IMR-90 (cell line): ENCODE measurements around the gene TMUB1. TPM values are rescaled to one million over a fixed set of nuclear protein-coding genes. Genes with fewer than 3 reads are reported as not detected.
A peak's percentile ranks its signal among the peaks of the same experiment; 100 is the strongest.

Experiments used
- ATAC-seq: fragments of 200-7000 bp; cut with Tn5 transposase; 2 replicates; pipeline ENCODE4 v1.9.1; 2020; ENCODE audit warnings: low read depth, mild to moderate bottlenecking, moderate library complexity
- BruUV-seq: library from RNA; stranded (reverse); fragments of 400-500 nt; replicated peaks from 2 replicates; lab custom pipeline; 2021; lab: Mats Ljungman, UMichigan
- CTCF ChIA-PET: fragments of 300-600 bp; formaldehyde crosslinking; extraction: SDS; loops from one replicate; lab custom pipeline; 2021; ENCODE audit warnings: antibody characterized with exemption; lab: Yijun Ruan, JAX
- POLR2A ChIA-PET: fragments of 300-600 bp; sonication (Branson Sonifier 250); formaldehyde crosslinking; loops from one replicate; lab custom pipeline; 2022; ENCODE audit warnings: antibody characterized with exemption; ENCODE audit not compliant: unreplicated experiment; lab: Charles Lee
- DNase-seq: peaks from one replicate; pipeline ENCODE4 v3.0.0; 2013
- H2AFZ ChIP-seq: replicated peaks from 2 replicates; pipeline ENCODE3; 2013; ENCODE audit warnings: low read length, mild to moderate bottlenecking; ENCODE audit not compliant: poor library complexity
- H2AK5ac ChIP-seq: 2 replicates; pipeline ENCODE4 v1.6.1; 2013; ENCODE audit warnings: low read depth, low read length, inconsistent platforms
- H2AK9ac ChIP-seq: replicated peaks from 2 replicates; pipeline ENCODE3; 2013; ENCODE audit warnings: mild to moderate bottlenecking, low read depth, low read length, moderate library complexity; ENCODE audit not compliant: poor library complexity
- H2BK120ac ChIP-seq: 2 replicates; pipeline ENCODE4 v1.6.1; 2013; ENCODE audit warnings: low read depth, low read length, inconsistent platforms
- H2BK15ac ChIP-seq: 3 replicates; pipeline ENCODE4 v1.6.1; 2013; ENCODE audit warnings: low read depth, low read length, inconsistent platforms
- H2BK20ac ChIP-seq: 2 replicates; pipeline ENCODE4 v1.6.1; 2013; ENCODE audit warnings: low read depth, mild to moderate bottlenecking, inconsistent platforms, low read length, moderate library complexity
- H2BK5ac ChIP-seq: 2 replicates; pipeline ENCODE4 v1.6.1; 2013; ENCODE audit warnings: mild to moderate bottlenecking, low read depth, low read length, inconsistent platforms; ENCODE audit not compliant: poor library complexity, severe bottlenecking
- H3K14ac ChIP-seq: replicated peaks from 2 replicates; pipeline ENCODE4 v1.6.1; 2013; ENCODE audit warnings: low read depth, low read length, inconsistent platforms
- H3K18ac ChIP-seq: 2 replicates; pipeline ENCODE4 v1.6.1; 2013; ENCODE audit warnings: low read depth, low read length, control low read depth
- H3K23ac ChIP-seq: 2 replicates; pipeline ENCODE4 v1.6.1; 2013; ENCODE audit warnings: low read depth, low read length, inconsistent platforms
- H3K27ac ChIP-seq: 2 replicates; pipeline ENCODE4 v1.5.1; 2013; ENCODE audit warnings: mild to moderate bottlenecking, control low read depth, low read length; ENCODE audit not compliant: insufficient read depth
- H3K27me3 ChIP-seq: 2 replicates; pipeline ENCODE4 v1.6.1; 2013; ENCODE audit warnings: low read length; ENCODE audit not compliant: control insufficient read depth, insufficient read depth
- H3K36me3 ChIP-seq: 2 replicates; pipeline ENCODE4 v1.6.1; 2013; ENCODE audit warnings: low read length, mixed read lengths; ENCODE audit not compliant: control insufficient read depth, insufficient read depth
- H3K4ac ChIP-seq: 2 replicates; pipeline ENCODE4 v1.6.1; 2013; ENCODE audit warnings: low read depth, low read length, inconsistent platforms
- H3K4me1 ChIP-seq: 2 replicates; pipeline ENCODE4 v1.6.1; 2013; ENCODE audit warnings: low read length, mixed read lengths; ENCODE audit not compliant: control insufficient read depth, insufficient read depth
- H3K4me2 ChIP-seq: 2 replicates; pipeline ENCODE4 v1.6.1; 2013; ENCODE audit warnings: low read depth, mild to moderate bottlenecking, control low read depth, low read length, moderate library complexity
- H3K4me3 ChIP-seq: 2 replicates; pipeline ENCODE4 v1.5.1; 2013; ENCODE audit warnings: low read depth, mild to moderate bottlenecking, control low read depth, low read length, moderate library complexity; ENCODE audit not compliant: insufficient read depth
- H3K56ac ChIP-seq: 2 replicates; pipeline ENCODE4 v1.6.1; 2013; ENCODE audit warnings: low read length, inconsistent platforms; ENCODE audit not compliant: insufficient read depth; ENCODE audit errors: extremely low read depth
- H3K79me1 ChIP-seq, 2 experiments: 2 replicates each; pipeline ENCODE4 v1.6.1; 2013; ENCODE audit warnings: low read length in 2 of 2, inconsistent platforms in 1 of 2, low read depth in 1 of 2
- H3K9ac ChIP-seq: 2 replicates; pipeline ENCODE4 v1.6.1; 2013; ENCODE audit warnings: low read depth, low read length, control low read depth
- H3K9me1 ChIP-seq: 2 replicates; pipeline ENCODE4 v1.6.1; 2013; ENCODE audit warnings: low read length, inconsistent platforms; ENCODE audit not compliant: insufficient read depth
- H3K9me3 ChIP-seq: 2 replicates; pipeline ENCODE4 v1.6.1; 2013; ENCODE audit warnings: low read length; ENCODE audit not compliant: control insufficient read depth, insufficient read depth
- H4K20me1 ChIP-seq: 2 replicates; pipeline ENCODE4 v1.6.1; 2013; ENCODE audit warnings: low read length, inconsistent platforms; ENCODE audit not compliant: insufficient read depth
- H4K5ac ChIP-seq: 2 replicates; pipeline ENCODE4 v1.6.1; 2013; ENCODE audit warnings: mild to moderate bottlenecking, low read depth, low read length, control low read depth
- H4K8ac ChIP-seq, 2 experiments: 2 replicates each; pipeline ENCODE4 v1.6.1; 2013; ENCODE audit warnings: low read depth in 2 of 2, low read length in 2 of 2, control low read depth in 1 of 2, inconsistent platforms in 1 of 2
- H4K91ac ChIP-seq: 2 replicates; pipeline ENCODE4 v1.6.1; 2013; ENCODE audit warnings: low read depth, low read length, inconsistent platforms; ENCODE audit not compliant: insufficient read depth
- BHLHE40 ChIP-seq: fragments of 150-350 bp; IDR thresholded peaks from 2 replicates; pipeline ENCODE4 v1.6.1; 2016; ENCODE audit warnings: mild to moderate bottlenecking, low read depth, low read length
- CHD1 ChIP-seq: IDR thresholded peaks from 2 replicates; pipeline ENCODE4 v1.6.1; 2012; ENCODE audit warnings: low read depth, low read length, improper control_type of control experiment
- CTCF ChIP-seq: conservative IDR thresholded peaks from 2 replicates; pipeline ENCODE4 v1.5.1; 2012; ENCODE audit warnings: mild to moderate bottlenecking, low read depth, low read length, improper control_type of control experiment
- FOS ChIP-seq: fragments of 150-350 bp; IDR thresholded peaks from 2 replicates; pipeline ENCODE4 v1.6.1; 2016; ENCODE audit warnings: low read depth, low read length
- MAZ ChIP-seq: IDR thresholded peaks from 2 replicates; pipeline ENCODE4 v1.6.1; 2012; ENCODE audit warnings: low read depth, mild to moderate bottlenecking, low read length, improper control_type of control experiment, moderate library complexity, borderline replicate concordance
- NFE2L2 ChIP-seq: fragments of 150-350 bp; IDR thresholded peaks from 2 replicates; pipeline ENCODE4 v1.6.1; 2016; ENCODE audit warnings: low read depth, mild to moderate bottlenecking, low read length
- RAD21 ChIP-seq: IDR thresholded peaks from 2 replicates; pipeline ENCODE4 v1.6.1; 2012; ENCODE audit warnings: low read length, improper control_type of control experiment
- RFX5 ChIP-seq: IDR thresholded peaks from 2 replicates; pipeline ENCODE4 v1.8.0; 2012; ENCODE audit warnings: low read depth, mild to moderate bottlenecking, low read length, moderate library complexity
- SMC3 ChIP-seq: fragments of 150-350 bp; IDR thresholded peaks from 2 replicates; pipeline ENCODE4 v1.6.1; 2016; ENCODE audit warnings: low read depth, mild to moderate bottlenecking, antibody characterized with exemption, low read length, moderate library complexity
- WGBS, 2 experiments: methylation state at CpG; one replicate each; pipeline versions ENCODE4 v1.1.5 to v1.1.7; 2013; ENCODE audit warnings: missing lambda C conversion rate in 2 of 2; ENCODE audit not compliant: insufficient read length in 1 of 2; ENCODE audit errors: extremely low coverage in 2 of 2; 5-methylcytosine and 5-hydroxymethylcytosine counted together
- dilution Hi-C: fragments of 300-500 bp; cut with HindIII; formaldehyde crosslinking; loops from one replicate; pipeline ENCODE4 v1.14.3; 2018; ENCODE audit warnings: low sequenced_read_pairs; ENCODE audit not compliant: unreplicated experiment
- in situ Hi-C: fragments of 300-500 bp; cut with MboI; formaldehyde crosslinking; loops from 3 replicates; pipeline ENCODE4 v1.14.3; 2019; ENCODE audit warnings: low sequenced_read_pairs, inconsistent platforms, mixed read lengths
- intact Hi-C: fragments of 100-400 bp; cut with micrococcal nuclease; formaldehyde crosslinking; loops from 2 replicates; pipeline ENCODE4 v1.10.0; 2022
- polyA plus RNA-seq, 3 experiments: library from polyadenylated mRNA; depleted of rRNA; stranded (reverse); fragments of >200 nt; gene quantifications; 2 replicates each; pipeline ENCODE4 v1.2.3, GENCODE V29; 2012; ENCODE audit warnings: low replicate concordance in 1 of 3
- total RNA-seq: library from RNA; depleted of rRNA; stranded (reverse); fragments of >200 nt; gene quantifications from 2 replicates; pipeline ENCODE4 v1.2.3, GENCODE V29; 2012
- TF ChIP-seq, protein P1 (sequence below): fragments of 150-350 bp; IDR thresholded peaks from 2 replicates; pipeline ENCODE4 v1.6.1; 2017; ENCODE audit warnings: mild to moderate bottlenecking, antibody characterized with exemption, low read length, low read depth

TMUB1 gene
- total and polyA plus RNA-seq, 2 of the 4 experiments (the other 2 are of a cell fraction): 6.8 to 29.8 TPM

DNA sequence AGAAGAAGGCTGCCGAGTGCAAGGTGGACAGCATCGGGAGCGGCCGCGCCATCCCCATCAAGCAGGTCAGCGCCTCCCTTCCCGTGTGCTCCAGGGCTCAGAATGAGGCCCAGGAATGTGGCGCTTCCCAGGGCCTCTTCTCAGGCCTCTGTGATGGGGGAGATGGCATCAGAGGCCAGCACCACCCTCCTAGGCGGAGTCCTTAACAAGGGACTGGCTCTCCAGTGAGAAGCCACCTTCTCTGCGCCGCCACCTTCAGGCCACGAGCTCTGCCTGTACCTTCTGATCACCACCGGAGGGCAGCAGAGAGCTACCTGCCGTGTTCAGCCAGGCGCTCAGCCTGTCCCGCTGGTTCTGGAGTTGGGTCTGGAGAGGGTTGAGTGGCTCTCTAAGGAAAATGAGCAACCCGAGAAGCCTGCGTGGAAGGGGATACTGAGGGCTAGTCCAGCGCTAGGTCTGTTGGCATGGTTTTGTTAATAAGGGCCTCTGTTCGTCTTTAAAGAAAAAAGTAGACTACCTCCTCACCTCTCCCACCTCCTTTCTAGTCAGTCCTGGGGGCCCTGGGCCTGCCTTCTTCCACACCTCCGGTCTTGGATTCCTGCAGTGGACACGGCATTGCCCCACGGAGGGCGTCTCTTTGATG lies 40.6 kb upstream of the TMUB1 start:
- H3K79me1 ChIP-seq: peaks cover 5 to 29% of the 10 kb centered on the region in 2 experiments
- H3K9me3 ChIP-seq: no peaks in the 10 kb centered on the region
- no peak overlapping the region for H2BK120ac ChIP-seq
- peak; percentile 75 for DNase-seq
- H4K20me1 ChIP-seq: peaks cover 32% of the 10 kb centered on the region
- ChIA-PET POLR2A (no interaction called here), CTCF (interaction anchor here (0.5 to 1.0 kb wide), 5 partner anchors 8 to 119 kb away, joined by 3 to 11 read pairs (median 3); no protein-coding TSS in a partner anchor)
- no peak for TF ChIP-seq RFX5
- peak; percentile 98 for TF ChIP-seq CTCF
- TF ChIP-seq, protein P1, sequence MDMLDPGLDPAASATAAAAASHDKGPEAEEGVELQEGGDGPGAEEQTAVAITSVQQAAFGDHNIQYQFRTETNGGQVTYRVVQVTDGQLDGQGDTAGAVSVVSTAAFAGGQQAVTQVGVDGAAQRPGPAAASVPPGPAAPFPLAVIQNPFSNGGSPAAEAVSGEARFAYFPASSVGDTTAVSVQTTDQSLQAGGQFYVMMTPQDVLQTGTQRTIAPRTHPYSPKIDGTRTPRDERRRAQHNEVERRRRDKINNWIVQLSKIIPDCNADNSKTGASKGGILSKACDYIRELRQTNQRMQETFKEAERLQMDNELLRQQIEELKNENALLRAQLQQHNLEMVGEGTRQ: no peak
- TF ChIP-seq CHD1: no peak
- peak; percentile 68 for TF ChIP-seq SMC3
- TF ChIP-seq FOS: no peak
- peak; percentile 86 for TF ChIP-seq RAD21
- TF ChIP-seq MAZ: no peak
- no peak for TF ChIP-seq BHLHE40
- TF ChIP-seq NFE2L2: no peak
- in situ Hi-C loops (loop anchor here (10.0 to 25.0 kb wide), 2 partner anchors 181 to 337 kb away; no protein-coding TSS in a partner anchor), intact Hi-C loops (loop anchor here (1.0 to 5.0 kb wide), 2 partner anchors 48 to 178 kb away; no protein-coding TSS in a partner anchor), dilution Hi-C loops (no loop called here)
- H4K8ac ChIP-seq: no peak overlapping the region
- no peak overlapping the region for H2BK5ac ChIP-seq
- no peak overlapping the region for H4K91ac ChIP-seq
- H2AFZ ChIP-seq: peak overlapping the region; percentile 58
- WGBS, 2 experiments: no CpG with 5 or more reads among the region's 24 CpGs
- no peak overlapping the region for H3K4me2 ChIP-seq
- BruUV-seq: no TSS peak
- H2AK9ac ChIP-seq: no peak overlapping the region
- H3K4me1 ChIP-seq: no peaks in the 10 kb centered on the region
- H2BK20ac ChIP-seq: no peak overlapping the region
- no peak overlapping the region for H4K5ac ChIP-seq
- H3K56ac ChIP-seq: no peak overlapping the region
- no peak overlapping the region for H3K4ac ChIP-seq
- H2AK5ac ChIP-seq: no peak overlapping the region
- no peak overlapping the region for H3K9ac ChIP-seq
- H3K36me3 ChIP-seq: peaks cover 68% of the 10 kb centered on the region
- ATAC-seq: peak; percentile 96
- no peaks in the 10 kb centered on the region for H3K27me3 ChIP-seq
- H3K23ac ChIP-seq: no peak overlapping the region
- H3K18ac ChIP-seq: no peak overlapping the region
- no peak overlapping the region for H3K4me3 ChIP-seq
- H2BK15ac ChIP-seq: no peak overlapping the region
- no peaks in the 10 kb centered on the region for H3K9me1 ChIP-seq
- H3K27ac ChIP-seq: no peak overlapping the region
- no peak overlapping the region for H3K14ac ChIP-seq
